ENCODE data around the gene PIGS. TPM values are rescaled to one million over a fixed set of nuclear protein-coding genes. Genes with fewer than 3 reads are reported as not detected.

PIGS gene
- total and polyA plus RNA-seq, 8 donors = 14.7 to 105 (median 28.9) TPM

DNA sequence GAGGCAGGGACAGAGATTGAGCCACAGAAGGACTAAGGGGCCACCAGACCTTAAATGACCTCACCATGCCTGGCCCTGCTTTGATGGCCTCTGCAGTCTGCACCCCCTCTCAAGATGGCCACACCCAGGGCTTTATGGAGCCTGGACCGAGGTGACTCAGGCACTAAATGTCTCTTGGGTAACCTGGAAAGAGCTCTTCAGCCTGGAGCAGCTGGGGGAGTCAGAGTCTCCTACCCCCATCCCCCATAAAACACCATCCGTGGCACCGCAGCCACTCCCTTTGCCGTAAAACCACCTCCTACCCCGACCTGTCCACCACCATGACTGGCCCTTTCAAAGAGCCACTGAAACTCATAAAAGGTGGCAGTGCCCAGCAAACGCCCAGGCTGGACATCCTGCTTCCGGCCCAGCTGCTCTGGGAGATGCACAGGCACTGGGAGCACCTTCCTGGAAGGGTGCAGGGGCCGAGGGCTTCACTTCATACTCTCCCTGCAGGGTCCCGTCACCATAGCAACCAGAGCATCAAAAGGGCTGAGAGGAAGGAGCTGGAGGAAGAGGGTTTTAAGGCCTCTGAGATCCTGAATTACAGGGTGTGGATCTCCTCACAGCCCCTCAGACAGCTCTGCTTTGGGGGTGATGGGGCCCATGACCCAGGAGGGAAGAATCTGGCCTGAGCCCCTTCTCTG lies 42.9 kb downstream of the PIGS start:
- no peak for DNase-seq
- no peaks in the 10 kb centered on the region for H3K36me3 ChIP-seq
- no peak overlapping the region for H3K27ac ChIP-seq
- no peak overlapping the region for H3K4me3 ChIP-seq
- WGBS, 5 donors = 76 to 80% (median 77%) methylated on average over 9 of the region's 9 CpGs
- H3K9me3 ChIP-seq = no peaks in the 10 kb centered on the region
- TF ChIP-seq POLR2A (IDR thresholded peaks at IDR 0.05) = no peak
- no peak for TF ChIP-seq POLR2AphosphoS5 (IDR thresholded peaks at IDR 0.05)
- TF ChIP-seq, protein P1, sequence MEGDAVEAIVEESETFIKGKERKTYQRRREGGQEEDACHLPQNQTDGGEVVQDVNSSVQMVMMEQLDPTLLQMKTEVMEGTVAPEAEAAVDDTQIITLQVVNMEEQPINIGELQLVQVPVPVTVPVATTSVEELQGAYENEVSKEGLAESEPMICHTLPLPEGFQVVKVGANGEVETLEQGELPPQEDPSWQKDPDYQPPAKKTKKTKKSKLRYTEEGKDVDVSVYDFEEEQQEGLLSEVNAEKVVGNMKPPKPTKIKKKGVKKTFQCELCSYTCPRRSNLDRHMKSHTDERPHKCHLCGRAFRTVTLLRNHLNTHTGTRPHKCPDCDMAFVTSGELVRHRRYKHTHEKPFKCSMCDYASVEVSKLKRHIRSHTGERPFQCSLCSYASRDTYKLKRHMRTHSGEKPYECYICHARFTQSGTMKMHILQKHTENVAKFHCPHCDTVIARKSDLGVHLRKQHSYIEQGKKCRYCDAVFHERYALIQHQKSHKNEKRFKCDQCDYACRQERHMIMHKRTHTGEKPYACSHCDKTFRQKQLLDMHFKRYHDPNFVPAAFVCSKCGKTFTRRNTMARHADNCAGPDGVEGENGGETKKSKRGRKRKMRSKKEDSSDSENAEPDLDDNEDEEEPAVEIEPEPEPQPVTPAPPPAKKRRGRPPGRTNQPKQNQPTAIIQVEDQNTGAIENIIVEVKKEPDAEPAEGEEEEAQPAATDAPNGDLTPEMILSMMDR (IDR thresholded peaks at IDR 0.05) = no peak
- TF ChIP-seq EP300 (IDR thresholded peaks at IDR 0.05) = no peak
- intact Hi-C loops (cut with DNase I; ENCODE audit: low total_unique reads) = no loop called here
- H3K4me1 ChIP-seq = peaks cover 6 to 50% (median 34%) of the 10 kb centered on the region in 4 donors
- H3K27me3 ChIP-seq = peaks cover 0 to 9% (median 0%) of the 10 kb centered on the region in 3 donors

DNA sequence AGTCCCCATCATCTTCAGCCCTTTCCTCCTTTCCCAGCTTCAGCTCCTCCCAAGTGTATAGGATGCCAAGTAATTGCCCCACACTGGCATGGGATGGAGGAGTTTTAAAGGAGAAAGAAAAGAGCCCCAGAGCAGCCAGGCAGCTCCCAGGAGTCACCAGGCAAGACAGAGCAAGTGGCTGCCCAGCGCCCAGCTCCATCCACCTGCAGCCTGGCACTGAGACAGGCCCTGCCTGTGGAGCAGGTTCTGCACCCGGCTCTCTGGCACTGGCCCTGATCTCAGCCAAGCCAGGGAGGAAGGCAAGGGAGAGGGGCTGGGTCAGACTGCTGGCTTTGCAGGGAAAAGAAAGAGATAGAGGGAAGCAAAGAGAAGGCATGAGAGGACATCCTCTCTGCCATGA lies 43.5 kb downstream of the PIGS start:
- H3K27me3 ChIP-seq = peaks cover 0 to 9% (median 0%) of the 10 kb centered on the region in 3 donors
- no peaks in the 10 kb centered on the region for H3K36me3 ChIP-seq
- 29 to 65% (median 43%) methylated on average over 2 of the region's 2 CpGs for WGBS, 5 donors
- no peaks in the 10 kb centered on the region for H3K9me3 ChIP-seq
- intact Hi-C loops (cut with DNase I; ENCODE audit: low total_unique reads) = no loop called here
- H3K4me3 ChIP-seq = no peak overlapping the region
- peak overlapping the region in 2 of 5 donors; percentile 24 to 62 for H3K27ac ChIP-seq
- H3K4me1 ChIP-seq = peaks cover 6 to 44% (median 34%) of the 10 kb centered on the region in 4 donors
- DNase-seq = peak in 1 of 2 donors; percentile 90
- TF ChIP-seq EP300 (IDR thresholded peaks at IDR 0.05) (no peak), POLR2AphosphoS5 (IDR thresholded peaks at IDR 0.05) (no peak), POLR2A (IDR thresholded peaks at IDR 0.05) (no peak)
- TF ChIP-seq, protein P1 (IDR thresholded peaks at IDR 0.05) = no peak

DNA sequence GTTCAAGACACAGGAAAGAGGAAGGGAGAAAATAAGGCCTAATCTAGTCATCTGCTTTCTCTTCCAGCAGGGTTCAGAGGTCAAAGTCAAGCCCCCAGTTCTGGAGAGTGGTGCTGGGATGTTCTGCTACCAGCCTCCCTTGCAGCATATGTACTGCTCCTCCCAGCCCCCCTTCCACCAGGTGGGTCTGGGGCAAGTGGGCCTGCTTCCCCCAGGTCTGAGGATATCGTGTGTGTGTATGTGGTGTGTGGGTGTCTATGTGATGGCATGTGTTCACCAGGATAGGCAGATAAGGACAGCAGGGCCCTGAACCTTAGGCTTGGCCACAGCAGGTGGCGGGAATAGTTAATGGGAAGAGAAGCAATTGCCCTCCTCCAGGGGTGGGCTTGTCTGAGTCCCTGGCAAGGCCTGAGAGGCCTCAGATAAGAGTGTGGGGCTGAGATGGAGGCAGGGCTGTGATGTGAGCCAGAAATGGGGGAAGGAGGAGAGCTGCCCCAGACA lies 44.1 kb downstream of the PIGS start:
- no peak for DNase-seq
- intact Hi-C loops (cut with DNase I; ENCODE audit: low total_unique reads) = no loop called here
- Histone ChIP-seq H3K4me1 (peaks cover 6 to 41% (median 34%) of the 10 kb centered on the region in 4 donors), H3K9me3 (no peaks in the 10 kb centered on the region), H3K27me3 (peaks cover 0 to 9% (median 0%) of the 10 kb centered on the region in 3 donors), H3K27ac (peak overlapping the region in 1 of 5 donors; percentile 62), H3K4me3 (no peak overlapping the region), H3K36me3 (no peaks in the 10 kb centered on the region)
- 87 to 100% (median 89%) methylated on average over 2 of the region's 2 CpGs for WGBS, 5 donors
- TF ChIP-seq, protein P1 (IDR thresholded peaks at IDR 0.05) = no peak
- TF ChIP-seq POLR2AphosphoS5 (IDR thresholded peaks at IDR 0.05) (no peak), POLR2A (IDR thresholded peaks at IDR 0.05) (no peak), EP300 (IDR thresholded peaks at IDR 0.05) (no peak)

DNA sequence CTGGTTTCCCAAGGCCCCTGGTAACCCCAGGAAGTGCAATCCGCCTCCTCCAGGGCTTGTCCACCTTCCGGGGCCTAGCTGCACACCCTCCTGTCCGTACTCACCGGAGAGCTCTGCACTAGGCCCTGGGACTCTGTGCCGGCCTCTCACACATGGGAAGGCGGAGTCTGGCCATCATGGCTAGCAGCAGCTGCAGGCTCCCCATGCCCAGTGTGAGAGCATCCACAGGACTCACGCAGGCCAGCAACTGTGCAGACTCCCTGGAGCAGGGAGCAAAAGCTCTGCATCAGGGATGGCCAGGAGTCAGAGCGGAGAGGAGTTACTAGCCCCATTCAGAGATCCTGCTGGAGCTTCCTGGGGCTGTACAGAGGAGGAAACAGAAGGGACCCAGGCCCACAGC lies 44.9 kb downstream of the PIGS start:
- H3K27ac ChIP-seq = no peak overlapping the region
- peaks cover 0 to 3% (median 0%) of the 10 kb centered on the region in 3 donors for H3K27me3 ChIP-seq
- no peak overlapping the region for H3K4me3 ChIP-seq
- peak in 1 of 2 donors; percentile 27 for DNase-seq
- 62 to 79% (median 70%) methylated on average over 7 to 8 of the region's 8 CpGs for WGBS, 5 donors
- no peaks in the 10 kb centered on the region for H3K36me3 ChIP-seq
- TF ChIP-seq POLR2AphosphoS5 (IDR thresholded peaks at IDR 0.05) (no peak), POLR2A (IDR thresholded peaks at IDR 0.05) (no peak), EP300 (IDR thresholded peaks at IDR 0.05) (no peak)
- TF ChIP-seq, protein P1 (IDR thresholded peaks at IDR 0.05) = no peak
- peaks cover 6 to 41% (median 34%) of the 10 kb centered on the region in 4 donors for H3K4me1 ChIP-seq
- intact Hi-C loops (cut with DNase I; ENCODE audit: low total_unique reads) = no loop called here
- H3K9me3 ChIP-seq = no peaks in the 10 kb centered on the region
